Superior temporal gyrus (tissue), 1 donor: ENCODE measurements around the gene MICALL1.
A peak's percentile ranks its signal among the peaks of the same experiment; 100 is the strongest.
"Not testable (repeated sequence)": the region's sequence is repeated elsewhere in the genome, so short reads cannot be mapped to it uniquely, and the experiment has no call there.

ENCODE experiments used
- DNase-seq: peaks from one replicate; pipeline ENCODE4 v3.0.0-alpha.2; 2016; ENCODE audit errors: extremely low spot score

MICALL1 gene

DNA sequence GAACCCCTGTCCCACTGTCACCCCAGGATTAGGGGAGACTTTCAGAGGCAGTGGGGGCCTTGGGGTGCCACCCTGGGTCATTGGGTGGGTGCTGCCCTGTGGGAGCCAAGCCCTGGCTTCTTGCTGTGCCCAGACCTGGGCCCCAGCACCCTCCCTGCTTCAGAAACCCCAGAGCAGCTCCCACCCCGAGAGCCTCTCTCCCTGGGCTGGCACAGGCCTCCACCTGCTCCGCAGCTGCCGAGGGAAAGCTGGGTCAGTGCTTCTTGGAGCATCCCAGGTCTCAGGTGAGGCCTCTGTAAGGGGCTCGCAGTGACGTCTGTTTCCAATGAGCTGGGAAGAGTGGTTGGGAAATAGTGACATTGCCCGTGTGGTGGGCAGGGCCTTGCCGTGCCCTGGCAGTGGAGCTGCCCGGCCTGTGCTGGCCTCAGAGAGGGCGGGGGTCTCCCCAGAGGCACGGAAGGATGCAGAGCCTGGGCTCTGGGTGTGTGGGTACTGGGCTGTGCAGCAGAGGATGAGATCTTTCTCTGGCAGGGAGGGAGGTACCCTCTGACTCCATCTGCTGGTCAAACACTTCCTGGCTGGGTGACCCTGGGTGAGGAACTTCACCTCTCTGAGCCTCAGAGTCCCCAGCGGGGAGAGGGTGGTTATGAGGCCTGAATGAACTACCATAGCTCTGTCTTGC is 24.3 kb downstream of the MICALL1 start:
- peak; percentile 55 for DNase-seq

DNA sequence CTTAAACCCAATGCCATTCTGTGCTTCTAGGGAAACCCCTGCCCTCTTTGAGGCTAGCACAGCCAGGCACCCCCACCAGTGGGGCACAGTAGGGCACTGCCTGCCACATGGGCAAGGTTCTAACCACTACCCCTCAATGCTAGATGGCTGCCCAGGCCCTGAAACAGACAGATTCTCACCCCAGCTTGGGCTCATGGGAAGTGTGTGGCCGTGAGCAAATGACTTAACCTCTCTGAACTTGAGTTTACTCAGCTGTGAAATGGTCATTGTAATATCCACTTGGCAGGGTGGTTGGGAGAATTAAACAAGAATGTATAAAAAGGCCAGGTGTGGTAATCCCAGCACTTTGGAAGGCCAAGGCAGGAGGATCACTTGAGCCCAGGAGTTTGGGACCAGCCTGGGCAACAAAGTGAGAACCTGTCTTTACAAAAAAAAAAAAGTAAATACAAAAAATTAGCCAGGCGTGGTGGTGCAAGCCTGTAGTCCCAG is 24.9 kb downstream of the MICALL1 start:
- DNase-seq: no peak

DNA sequence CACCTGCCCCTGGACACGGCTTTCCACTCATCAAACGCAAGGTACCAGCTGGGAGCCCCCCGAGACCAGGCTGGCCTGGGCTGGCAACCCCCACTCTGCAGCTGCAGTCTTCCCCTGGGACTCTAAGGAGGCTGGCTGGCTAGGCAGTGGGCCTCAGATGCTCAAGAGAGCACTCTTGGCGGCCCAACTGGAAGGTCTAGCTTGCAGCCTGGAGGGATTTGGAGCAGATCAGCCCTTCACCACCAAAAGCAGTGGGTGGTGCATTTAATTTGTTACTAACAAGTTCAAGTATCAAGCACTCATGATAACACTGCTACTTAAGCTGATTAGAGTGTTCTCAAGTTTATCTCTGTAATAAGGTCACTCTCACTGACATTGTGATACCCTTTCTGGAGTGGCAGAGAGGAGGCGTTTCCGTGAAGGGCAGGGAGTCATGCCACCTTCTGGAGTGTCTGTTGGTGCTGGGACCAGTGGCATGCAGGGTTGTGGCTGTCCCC is 25.8 kb downstream of the MICALL1 start:
- no peak for DNase-seq

DNA sequence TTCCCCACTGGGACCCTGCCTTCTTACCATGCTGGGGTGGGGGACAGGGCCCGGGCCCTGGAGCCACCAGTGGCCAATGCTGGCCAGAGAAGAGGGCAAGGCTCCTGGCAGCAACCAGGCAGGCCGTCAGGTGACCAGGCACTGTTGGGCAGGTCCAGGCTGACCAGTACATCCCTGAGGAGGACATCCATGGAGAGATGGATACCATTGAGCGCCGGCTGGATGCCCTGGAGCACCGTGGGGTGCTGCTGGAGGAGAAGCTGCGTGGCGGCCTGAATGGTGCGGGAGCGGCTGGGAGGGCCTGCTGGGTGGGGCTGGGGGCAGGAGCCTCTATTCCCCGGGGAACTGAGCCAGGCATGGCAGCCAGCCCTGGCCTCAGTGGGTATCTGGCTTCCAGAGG is 26.3 kb downstream of the MICALL1 start:
- no peak for DNase-seq

DNA sequence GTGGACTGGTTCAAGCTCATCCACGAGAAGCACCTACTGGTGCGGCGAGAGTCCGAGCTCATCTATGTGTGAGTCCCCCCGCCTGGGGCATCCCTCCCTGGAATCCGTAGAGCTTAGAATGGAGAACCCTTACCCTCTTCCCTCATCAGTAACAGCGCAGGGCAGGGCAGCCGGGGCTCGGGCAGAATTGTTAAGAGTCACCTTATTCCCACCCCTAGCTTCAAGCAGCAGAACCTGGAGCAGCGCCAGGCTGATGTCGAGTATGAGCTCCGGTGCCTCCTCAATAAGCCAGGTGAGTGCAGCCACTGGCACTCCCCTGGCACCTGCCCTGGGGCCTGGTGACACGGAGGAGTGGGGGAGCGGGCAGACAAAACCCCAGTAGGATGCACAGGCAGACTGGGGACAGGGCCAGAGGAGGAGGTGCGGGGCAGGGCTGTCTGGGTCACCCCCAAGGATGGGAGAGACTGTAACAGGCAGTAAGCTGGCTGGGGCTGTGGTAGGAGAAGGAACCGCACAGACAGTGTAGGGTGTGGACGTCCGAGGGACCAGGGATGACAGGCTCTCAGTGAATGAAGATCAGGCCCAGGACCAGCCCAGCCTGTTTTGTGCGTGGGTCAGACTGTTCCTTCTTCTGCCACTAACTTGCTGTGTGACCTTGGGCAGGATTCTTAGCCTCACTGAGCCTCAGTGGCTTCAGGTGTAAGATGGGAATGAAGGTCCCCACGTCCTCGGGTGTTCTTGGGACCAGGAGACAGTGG is 26.9 kb downstream of the MICALL1 start:
- DNase-seq: no peak

DNA sequence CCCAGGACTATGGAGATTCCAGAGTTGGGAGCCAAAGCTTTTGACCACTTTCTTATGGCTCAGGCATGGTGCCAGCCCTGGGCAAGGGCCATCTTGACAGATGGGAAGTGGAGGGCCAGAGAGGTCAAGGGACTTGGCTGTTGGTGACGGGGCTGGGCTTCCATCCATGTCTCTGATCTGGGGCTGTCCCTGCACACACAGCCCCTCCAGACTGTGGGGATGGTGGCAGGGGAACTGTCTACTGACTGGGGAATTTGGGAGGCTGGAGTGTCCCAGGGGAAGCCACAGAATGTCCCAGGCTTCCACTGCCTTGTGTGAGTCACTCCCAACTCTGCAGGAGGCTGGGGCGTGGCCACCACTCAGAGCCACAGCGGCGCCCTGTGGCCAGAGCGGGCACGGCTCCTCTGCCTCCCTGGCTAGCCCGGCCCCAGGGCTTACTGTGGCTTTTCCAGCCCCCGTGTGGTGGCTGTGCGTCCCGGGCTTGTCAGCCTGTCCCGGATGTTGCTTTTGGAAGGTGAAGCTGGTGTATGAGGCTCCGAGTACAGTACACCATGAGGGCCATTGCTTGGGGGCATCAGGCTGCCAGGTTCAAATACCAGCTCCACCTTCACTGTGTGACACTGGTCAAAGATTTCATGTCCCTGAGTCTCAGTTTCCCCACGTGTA is 27.7 kb downstream of the MICALL1 start:
- peak; percentile 89 for DNase-seq

DNA sequence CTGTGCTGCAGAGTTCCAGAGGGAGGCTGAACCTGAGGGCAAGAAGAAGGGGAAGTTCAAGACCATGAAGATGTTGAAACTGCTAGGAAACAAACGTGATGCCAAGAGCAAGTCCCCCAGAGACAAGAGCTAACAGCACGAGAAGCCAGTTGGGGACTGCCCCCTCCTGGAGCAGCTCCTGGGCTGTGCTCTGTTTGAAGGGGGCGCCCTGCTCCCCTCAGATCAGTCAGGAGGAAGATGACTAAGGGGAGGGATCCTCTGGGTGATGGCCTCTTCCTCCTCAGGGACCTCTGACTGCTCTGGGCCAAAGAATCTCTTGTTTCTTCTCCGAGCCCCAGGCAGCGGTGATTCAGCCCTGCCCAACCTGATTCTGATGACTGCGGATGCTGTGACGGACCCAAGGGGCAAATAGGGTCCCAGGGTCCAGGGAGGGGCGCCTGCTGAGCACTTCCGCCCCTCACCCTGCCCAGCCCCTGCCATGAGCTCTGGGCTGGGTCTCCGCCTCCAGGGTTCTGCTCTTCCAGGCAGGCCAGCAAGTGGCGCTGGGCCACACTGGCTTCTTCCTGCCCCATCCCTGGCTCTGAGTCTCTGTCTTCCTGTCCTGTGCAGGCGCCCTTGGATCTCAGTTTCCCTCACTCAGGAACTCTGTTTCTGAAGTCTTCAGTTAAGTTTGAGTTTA is 34.7 kb downstream of the MICALL1 start:
- DNase-seq: no peak

DNA sequence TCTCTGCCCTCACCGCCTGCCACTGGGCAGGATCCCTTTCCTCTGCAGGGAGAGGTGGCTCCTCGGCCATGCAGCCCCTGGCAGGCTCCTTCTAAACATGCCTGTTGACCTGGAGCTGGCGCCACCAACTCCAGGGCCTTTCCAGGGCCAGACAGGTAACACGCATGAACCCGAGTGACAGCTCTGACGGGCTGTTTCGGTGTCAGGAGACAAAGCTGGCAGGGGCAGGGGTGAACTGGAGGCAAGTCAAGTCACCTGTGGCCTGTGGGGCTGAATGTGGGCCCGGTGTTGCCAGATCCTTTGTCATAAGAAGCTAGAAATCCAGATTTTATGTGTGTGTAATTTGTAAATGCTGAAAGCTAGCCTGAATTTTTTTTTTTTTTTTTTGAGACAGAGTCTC is 36.0 kb downstream of the MICALL1 start:
- no peak for DNase-seq

DNA sequence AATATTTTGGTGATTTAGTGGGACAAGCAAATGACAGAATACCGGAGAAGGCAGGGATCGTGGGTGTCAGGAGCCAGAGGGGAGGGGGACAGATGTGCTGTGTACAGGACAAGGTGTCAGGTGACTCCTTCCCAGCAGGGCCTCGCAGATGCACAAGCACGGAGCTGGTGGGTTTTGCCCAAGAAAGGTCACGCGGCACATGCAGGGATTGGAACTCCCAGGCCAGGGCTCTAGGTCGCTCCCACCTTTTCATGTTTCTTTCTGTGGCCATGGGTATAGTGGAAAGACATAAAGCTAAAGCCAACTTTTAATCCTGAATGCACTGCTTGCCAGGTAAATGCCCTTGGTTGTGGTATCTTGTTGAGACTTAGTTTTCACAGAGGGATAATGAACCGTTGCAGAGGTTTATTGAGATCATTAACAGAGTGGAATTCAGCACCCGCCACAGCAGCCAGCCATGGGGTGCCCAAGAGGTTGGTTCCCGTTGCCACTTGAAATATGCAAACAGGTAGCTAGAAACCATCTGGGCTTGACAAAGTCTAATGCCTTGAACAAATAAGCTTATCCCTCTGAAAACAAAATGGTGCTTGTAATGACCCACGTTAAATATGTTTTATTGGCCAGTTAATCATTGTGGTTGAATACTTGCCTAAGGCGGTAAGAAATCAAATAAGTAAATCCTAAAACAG is 37.2 kb downstream of the MICALL1 start:
- no peak for DNase-seq

DNA sequence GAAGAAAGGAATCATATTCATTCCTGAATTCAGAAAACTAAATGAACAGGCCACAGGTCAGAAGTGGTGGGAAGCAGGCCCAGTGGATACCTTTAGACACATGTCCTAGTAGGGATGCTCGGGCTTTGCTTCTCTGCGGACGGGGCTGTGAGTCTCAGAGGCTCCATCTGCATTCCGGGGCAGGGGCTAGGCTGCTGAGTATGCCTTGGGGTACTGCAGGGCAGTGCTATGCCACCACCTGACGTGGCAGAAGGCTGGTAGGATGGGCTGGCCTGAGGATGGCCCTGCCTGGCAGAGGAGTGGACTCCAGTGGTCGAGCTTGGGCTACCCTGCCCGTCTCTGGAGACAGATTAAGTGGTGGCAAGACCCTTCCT is 37.7 kb downstream of the MICALL1 start:
- no peak for DNase-seq

DNA sequence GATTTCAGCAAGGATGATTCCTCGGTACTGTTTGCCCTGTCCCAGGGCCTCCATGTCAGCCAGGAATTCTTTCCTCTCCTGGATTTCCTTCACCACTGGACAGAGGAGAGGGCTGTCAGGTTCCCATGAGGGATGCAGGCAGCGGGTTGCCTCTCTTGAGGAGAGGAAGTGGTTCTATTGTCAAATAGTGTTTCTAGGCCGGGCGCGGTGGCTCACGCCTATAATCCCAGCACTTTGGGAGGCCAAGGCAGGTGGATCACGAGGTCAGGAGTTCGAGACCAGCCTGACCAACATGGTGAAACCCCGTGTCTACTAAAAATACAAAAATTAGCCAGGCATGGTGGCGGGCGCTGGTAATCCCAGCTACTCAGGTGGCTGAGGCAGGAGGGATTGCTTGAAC is 38.3 kb downstream of the MICALL1 start:
- DNase-seq: not testable (repeated sequence)

DNA sequence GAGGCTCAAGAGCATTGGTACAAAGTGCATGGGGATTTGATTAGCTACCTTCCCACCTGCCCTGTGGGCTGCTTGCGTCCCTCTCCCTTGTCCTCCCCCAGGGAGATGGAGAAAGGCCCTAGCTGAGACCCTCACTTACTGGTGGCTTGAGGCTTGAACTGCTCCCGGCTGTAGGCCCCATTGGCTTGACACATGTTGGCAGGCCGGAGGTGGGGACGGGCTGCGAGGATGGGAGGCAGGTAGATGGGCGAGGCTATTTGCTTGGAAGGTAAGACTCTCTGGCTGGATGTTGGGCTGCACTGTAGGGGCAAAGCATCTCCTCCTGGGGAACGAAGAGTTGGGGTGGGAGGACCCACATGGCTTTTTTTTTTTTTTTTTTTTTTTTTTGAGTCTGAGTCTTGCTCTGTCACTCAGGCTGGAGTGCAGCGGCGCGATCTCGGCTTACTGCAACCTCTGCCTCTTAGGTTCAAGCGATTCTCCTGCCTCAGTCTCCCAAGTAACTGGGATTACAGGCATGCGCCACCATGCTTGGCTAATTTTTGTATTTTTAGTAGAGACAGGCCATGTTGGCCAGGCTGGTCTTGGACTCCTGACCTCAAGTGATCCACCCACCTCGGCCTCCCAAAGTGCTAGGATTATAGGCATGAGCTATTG is 41.2 kb downstream of the MICALL1 start:
- not testable (repeated sequence) for DNase-seq

DNA sequence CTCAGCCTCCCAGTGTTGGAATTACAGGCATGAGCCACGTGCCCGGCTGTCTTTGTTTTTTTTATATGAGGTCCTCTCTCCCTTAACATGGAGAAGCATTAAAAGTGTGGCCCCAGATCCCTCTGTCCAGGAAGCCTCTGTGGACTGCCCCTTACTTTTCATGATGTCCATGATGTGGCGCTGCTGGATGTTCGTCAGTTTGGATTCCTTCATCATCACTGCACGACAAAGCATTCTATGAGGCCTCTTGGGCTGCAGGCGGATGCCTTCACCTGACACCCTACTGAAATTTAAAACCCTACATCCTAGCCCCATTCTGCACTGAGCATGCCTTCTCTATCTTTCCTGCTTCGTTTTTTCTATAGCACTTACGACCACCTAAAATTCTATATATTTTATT is 45.2 kb downstream of the MICALL1 start:
- no peak for DNase-seq

DNA sequence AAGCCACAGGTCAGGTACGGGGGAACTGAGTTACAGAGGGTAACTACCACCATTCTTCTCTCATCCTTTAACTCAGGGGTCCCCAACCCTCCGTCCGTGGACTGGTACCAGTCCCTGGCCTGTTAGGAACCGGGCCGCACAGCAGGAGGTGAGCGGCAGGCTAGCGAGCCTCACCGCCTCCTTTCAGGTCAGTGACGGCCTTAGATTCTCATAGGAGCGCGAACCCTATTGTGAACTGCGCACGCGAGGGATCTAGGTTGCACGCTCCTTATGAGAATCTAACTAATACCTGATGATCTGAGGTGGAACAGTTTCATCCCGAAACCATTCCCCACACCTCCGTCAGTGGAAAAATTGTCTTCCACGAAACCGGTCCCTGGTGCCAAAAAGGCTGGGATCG is 46.5 kb downstream of the MICALL1 start:
- not testable (repeated sequence) for DNase-seq

DNA sequence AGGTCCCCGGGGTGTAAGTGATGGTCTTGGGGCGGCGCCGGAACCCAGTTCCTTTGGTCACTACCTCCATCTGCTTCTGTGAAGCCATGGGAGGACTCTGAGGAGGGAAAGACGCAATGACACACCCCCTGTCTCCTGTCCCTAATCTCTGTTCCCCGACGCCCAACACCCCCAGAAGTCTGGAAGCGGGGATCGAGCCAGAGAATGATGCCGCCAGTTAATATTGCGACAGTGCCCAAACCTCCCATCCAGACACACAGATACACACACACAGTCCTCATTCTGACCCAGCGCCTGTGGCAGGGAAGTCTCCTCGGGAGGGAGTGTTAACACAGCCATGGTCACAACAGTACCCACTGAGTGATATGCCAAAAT is 47.0 kb downstream of the MICALL1 start:
- DNase-seq: no peak

DNA sequence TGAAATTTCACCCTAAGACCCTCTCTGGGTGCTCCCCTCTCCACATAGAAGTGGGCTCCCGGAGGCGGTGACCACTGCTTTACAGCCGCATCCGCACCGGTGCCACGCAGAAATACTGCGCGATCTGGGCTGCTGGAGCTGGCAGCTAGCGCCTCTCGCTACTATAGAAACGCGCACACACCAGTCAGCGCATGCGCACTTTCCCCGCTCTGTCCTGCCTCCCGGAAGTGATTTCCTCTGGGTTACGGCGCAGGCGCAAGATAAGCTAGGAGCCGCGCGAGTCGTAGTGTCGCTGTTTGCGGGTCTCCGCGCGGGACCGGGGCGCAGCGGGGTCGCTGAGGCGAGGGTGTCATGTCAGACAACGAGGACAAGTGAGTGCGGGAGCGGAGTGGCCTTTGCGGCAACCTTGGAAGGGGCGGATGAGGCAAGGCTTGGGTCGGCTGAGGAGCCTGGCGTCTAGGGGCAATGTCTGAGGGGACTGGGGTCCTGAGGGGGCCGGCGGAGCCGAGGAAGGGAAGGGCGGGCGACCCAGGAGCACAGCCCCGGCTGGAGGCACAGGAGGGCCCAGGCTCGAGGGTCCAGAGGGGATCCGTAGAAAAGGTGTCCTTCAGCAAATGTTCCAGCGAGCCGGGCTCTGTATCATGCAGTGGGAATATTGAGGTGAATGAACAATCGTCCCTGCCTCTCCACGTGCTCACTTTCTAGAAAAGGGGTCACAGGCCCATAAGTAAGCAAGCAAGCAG is 47.5 kb downstream of the MICALL1 start, which contains the start of the genes C22orf23 and POLR2F:
TSS of gene C22orf23 (minus strand) at position 165 of the 743 bp plus-strand sequence. CDS start 452 bp downstream, outside the sequence.
TSS of gene POLR2F (plus strand) at position 263 of the 743 bp plus-strand sequence. CDS start at position 352, 89 bp downstream.
- DNase-seq: peak; percentile 99

DNA sequence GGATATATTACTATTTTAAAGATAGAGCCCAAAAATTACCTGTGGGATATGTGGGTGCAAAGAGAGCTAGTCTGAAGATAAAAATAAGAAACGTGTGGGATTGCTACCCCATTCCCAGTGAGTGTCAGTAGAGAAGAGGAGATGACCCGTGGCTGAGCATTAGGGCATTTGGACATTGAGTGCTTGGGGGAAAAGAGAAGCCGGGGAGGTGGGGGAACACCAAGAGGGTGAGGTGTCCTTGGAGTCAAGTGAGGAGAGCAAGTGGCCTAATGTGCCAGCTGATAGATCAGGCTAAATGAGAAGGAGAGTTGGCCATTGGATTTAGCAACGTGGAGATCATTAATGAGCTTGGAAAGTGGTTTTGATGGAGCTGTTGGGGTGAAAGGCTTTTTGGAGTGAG is 48.6 kb downstream of the MICALL1 start:
- DNase-seq: no peak

DNA sequence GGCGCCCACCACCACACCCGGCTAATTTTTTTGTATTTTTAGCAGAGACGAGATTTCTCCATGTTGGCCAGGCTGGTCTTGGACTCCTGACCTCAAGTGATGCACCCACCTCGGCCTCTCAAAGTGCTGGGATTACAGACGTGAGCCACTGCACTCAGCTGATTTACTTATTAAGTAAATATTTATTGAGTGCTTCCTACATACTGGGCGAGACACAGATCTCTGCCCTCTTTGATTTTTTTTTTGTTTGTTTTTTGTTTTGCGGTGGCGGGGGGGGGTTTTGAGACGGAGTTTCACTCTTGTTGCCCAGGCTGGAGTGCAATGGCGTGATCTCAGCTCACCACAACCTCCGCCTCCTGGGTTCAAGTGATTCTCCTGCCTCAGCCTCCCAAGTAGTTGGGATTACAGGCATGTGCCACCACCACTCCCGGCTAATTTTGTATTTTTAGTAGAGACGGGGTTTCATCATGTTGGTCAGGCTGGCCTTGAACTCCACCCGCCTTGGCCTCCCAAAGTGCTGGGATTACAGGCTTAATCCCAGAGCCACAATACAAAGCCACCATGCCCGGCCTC is 49.8 kb downstream of the MICALL1 start:
- DNase-seq: not testable (repeated sequence)

DNA sequence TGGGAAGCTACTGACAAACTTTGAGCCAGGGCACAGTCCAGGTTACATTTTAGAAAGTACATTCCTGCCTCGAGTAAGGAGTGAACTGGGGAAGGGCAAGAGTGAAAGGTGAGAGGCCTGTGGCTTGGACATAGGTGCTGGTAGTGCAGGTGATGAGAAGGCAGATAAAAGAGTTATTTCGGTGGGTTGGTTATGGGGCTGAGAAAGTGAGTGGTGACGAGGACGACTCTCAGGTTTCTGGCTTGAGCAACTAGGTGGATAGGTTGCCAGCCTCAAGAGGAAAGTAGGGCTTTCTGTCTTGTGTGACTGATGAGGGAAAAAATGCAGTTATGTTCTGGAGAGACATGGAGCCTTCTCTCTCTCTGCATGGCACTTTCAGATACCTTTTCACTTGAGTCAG is 51.1 kb downstream of the MICALL1 start:
- DNase-seq: no peak
